HG02938 (cell line): ENCODE measurements around the gene KRTAP17-1.
"Not testable (repeated sequence)": the region's sequence is repeated elsewhere in the genome, so short reads cannot be mapped to it uniquely, and the experiment has no call there.

Experiments used
- ATAC-seq: cut with Tn5 transposase; IDR thresholded peaks from one replicate; pipeline ENCODE4 v1.9.1; 2021; ENCODE audit warnings: mild to moderate bottlenecking, moderate library complexity; ENCODE audit not compliant: unreplicated experiment

KRTAP17-1 gene

DNA sequence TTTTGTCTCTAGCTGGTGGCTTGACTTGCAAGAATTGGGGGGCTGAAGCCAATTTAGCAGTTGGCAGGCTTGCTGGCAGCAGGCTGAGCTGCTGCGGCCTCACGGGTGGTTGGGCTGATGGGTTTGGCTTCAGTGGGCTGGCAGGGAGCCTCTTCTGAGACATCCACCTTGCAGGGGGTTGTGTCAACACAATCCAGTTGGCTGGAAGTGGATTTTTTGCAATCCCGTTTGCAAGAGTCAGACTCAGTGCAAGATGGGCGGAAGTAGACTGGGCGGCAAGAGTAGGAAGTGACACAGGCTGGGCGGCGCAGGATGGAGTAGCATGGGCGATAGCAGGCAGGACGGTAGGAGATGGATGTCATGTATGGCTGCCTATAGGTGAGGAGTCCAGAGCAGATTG lies 7.9 kb downstream of the KRTAP17-1 start:
- no peak for ATAC-seq

DNA sequence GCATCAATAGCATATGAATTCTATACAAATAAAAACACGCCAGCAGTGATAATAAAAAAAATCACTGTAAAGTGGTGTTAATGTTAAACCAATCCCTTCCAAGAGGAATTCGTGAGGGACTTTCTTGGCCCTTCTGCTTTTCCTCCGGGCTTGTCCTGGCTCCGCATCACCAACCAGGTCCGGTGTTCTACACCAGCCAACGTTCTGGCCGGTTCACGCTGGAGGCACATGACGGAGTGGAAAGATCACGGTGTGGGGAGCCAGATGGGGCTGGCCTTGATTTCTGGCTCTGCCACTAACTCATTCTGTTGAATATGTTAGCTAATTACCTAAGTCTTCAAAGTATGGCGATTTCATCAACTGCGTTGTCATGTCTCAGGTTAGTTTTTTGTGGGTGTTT lies 11.4 kb downstream of the KRTAP17-1 start:
- ATAC-seq = no peak

DNA sequence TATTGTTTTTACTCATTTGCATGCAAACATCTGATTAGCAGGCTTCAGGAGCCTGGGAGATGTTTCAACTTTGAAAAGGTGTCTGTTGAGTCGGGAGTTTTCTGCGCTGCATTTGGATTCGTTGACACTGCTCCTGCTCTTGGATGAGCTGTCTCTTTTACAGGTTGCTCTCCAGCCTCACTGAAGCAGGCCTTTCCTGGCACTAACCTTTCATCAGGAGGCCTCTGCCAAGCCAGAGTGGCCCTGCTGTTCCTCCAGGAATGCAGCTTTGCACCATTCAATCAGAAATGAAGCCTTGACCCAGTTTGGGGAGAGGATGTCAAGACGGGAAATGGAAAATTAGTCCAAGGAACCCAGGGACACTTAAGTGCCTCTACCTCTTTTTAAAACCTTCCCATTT lies 12.5 kb downstream of the KRTAP17-1 start:
- ATAC-seq = no peak

DNA sequence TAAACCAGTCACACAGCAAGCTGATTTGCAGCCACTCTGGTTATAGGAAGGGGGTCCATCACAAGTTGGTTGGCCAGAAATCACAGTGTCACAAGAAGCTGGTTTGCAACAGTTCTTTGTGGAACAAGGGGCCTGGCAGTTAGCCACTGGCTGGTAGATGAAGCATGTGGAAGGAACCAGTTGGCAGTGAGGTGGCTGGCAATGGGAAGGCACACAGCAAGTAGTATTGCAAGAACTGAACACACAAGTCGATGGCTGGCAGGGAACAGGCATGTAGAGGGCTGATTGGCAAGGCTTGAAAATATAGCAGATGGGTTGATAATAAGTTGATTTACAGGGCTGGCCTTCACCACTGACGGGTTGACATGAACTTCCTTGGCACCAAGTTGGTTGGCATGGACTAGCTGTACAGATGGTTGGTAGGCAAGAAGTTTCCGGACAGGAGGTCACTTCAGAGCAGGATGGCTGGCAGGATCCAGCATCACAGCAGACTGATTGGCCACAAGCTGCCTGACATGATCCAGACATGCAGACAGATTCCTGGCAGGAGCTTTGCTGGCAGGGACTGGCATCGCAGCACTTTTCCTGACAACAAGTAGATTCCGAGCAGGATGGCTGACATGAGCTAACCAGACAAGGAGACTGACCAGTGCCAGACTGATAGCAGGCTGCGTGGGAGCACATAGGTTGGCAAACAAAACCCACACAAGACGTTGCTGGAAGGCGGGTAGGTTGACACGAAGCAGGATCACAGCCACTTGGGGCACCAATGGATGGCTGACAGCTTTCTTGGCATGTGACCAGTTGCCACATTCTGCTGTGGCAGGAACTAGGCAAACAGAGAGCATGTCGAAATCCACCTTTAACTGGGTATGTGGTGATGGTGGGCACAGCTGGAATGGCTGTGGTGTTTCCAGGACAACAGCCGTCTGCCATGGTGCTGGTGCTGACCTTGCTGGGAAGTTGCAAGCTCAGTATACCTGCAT lies 13.3 kb downstream of the KRTAP17-1 start, which contains the start of gene KRTAP29-1:
TSS of gene KRTAP29-1 (minus strand) at position 936 of the 986 bp plus-strand sequence. CDS start at position 936, 0 bp downstream.
- ATAC-seq = no peak

DNA sequence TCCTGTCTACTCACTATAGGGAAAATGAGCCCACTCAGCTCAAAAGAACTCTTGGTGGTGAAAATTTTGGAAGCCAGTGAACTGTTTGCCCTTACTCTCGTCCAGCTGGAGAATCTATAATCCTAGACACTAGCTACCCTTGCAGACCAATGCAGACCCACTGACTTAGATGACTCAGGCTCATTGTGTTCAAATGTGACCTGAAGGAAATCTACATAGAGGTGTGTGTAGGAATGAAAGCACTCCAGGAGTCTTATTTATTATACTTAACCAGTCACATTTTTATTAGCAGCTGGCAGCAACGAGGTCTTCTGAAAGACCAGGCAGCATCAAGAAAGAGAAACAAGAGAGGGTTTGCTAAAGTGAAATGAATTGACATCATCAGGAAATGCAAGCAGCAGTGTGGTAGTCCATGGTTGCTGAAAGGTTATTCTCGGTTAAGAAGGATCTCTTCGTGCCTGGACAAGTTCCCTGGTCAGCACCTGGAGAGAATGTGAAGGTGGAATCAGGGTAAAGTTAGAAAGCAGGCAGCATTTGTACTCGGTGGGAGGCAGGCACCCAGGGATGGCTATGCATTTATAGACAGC lies 14.2 kb downstream of the KRTAP17-1 start:
- ATAC-seq = no peak

DNA sequence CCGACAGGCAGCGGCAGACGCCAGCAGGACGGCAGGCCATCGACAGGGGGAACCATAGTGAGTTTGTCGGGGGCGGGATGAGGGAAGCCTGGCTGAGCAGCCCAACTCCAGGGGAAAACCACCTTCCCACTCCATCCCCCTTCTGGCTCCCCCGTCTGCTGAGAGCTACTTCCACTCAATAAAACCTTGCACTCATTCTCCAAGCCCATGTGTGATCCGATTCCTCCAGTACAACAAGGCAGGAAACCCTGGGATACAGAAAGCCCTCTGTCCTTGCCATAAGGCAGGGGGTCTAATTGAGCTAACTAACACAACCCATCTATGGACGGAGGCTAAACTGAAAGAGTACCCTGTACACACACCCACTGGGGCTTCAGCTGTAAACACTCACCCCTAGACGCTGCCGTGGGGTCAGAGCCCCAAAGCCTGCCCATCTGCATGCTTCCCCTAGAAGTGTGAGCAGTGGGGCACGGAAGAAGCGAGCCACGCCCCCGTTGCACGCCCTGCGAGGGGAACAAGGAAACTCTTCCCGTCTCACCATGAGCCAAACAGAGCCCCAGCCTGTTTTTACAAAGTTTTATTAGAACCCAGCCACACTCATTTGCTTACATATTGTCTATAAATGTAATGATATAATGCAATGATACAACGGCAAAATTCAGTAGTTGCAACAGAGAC lies 16.9 kb downstream of the KRTAP17-1 start:
- ATAC-seq = no peak

DNA sequence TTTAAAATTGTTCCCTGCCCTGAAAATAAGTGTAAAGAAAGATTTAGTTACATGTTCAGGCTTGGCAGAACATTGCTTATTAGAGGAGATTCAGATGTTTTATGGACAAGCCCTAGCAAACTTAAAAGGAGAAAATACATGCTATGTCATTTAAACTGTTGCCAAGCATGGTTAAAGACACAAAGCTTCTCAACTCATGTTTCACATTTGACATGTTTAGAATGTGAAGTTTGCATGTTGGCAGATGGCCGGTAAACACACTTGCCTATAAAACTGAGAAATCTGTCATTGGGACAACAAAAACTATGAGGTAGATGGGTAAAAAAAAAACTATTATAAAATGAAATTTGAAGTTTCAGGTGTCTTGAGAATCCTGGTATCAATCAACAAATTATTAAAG lies 18.7 kb downstream of the KRTAP17-1 start:
- no peak for ATAC-seq

DNA sequence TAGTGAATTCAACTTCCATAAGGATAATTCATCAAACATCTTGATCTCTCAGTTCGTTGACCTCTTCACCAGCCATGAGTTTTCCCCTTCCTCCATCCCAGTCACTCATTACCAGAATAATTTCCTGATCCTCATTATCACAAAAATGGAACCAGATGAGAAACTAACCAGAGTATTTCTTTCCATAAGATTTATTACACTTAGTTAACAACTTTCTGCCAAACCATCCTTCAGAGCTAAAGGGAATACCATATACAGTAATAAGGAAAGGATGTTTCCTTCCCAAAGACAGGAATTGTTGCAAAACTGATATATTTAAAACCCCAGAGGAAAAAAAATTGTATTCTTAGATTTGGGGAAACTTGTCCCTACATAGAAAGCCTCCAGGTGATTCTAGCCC lies 21.5 kb downstream of the KRTAP17-1 start:
- no peak for ATAC-seq

DNA sequence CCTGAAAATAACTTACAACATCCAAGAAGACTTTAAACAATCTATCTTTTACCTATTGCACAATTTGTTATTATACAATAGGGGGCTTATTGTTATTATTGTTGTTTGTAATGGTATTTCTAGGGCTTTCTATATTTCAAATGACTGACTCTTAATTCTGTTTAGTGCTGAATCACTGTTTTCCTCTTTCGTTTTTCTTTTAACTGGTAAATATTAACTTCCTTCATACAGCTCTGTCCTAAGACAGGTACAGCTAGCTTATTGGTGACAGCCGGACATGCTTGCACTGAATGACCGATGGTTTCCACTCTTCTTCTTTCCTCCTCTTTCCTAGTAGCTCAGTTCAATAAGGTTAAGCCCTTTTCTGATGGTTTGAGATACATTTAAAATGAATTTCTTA lies 28.5 kb downstream of the KRTAP17-1 start:
- ATAC-seq = no peak

DNA sequence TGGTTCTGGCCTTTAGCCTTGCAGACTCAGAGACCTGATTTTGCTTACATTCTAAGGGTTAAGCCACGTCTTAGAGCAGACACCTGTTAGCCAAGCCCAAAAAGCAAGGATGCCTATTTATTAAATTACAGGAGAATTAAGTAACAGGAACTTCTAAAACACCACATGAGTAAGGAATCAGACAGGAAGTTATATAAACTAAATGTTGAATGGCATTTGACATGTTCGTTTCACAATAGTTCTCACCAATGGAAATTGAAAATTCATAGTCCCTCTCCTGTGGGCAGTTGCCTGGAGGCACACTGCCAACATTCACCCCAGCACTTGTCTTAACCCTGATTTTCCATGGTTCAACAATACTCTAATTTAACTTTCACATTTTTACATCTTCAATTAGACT lies 31.0 kb downstream of the KRTAP17-1 start:
- no peak for ATAC-seq

DNA sequence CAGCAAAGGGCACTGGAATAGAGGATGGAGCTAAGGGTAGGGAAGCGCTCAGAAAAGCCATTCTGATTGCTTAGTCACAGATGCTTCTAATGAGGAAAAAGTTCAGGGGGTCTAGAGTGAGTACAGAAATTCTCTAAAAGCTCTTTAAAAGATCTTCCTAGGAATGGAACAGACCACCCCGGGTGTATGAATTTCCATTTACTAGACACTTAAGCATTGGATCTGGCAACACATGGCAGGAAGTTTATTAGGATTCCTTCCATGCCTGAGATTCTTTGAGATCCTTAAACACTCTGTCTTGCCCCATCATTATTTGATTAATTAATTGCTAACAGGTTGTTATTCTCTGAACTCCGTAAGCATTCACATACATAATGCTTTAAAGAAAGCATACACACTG lies 31.5 kb downstream of the KRTAP17-1 start:
- no peak for ATAC-seq

DNA sequence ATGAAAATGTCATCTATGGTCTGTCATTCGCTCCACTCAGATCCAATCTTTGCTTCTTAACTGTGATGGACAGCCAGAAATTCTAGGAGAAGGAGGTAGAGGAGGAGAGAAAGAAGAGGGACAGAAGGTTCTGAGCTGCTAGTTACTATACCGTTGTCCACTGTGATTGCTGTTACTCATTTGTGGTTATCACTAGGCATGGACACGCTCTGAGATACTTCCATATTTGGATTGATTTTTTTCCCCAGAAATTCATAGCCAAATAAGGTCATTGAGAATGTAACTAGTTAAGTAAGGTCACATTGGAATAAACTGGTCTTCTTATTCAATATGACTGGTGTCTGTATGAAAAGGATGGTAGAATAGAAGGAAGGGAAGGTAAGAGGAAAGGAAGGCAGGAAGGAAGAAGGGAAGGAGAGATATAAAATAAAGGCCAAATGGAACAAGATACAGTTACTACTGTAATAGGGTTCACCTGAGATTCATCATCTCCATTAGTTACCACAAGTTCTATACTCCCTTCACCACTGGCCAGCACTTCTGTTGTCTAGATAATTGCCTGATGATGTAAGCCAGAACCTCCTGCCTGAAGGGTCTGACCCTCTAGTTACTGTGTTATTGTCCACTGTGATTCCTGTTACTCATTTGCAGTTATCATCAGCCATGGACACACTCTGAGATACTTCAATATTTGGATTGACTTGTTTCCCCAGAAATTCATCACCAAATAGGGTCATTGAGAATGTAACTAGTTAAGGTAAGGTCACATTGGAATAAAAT lies 37.1 kb downstream of the KRTAP17-1 start:
- ATAC-seq = no peak

DNA sequence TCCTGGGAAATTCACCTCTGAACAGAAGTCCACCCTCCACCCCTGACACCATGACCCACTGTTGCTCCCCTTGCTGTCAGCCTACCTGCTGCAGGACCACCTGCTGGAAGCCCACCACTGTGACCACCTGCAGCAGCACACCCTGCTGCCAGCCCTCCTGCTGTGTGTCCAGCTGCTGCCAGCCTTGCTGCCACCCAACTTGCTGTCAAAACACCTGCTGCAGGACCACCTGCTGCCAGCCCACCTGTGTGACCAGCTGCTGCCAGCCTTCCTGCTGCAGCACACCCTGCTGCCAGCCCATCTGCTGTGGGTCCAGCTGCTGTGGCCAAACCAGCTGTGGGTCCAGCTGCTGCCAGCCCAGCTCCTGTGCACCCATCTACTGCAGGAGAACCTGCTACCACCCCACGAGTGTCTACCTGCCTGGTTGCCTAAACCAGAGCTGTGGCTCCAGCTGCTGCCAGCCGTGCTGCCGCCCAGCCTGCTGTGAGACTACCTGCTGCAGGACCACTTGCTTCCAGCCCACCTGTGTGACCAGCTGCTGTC lies 39.8 kb downstream of the KRTAP17-1 start, which contains the start of gene KRTAP9-7:
TSS of gene KRTAP9-7 (plus strand) at position 51 of the 543 bp plus-strand sequence. CDS start at position 51, 0 bp downstream.
- not testable (repeated sequence) for ATAC-seq

DNA sequence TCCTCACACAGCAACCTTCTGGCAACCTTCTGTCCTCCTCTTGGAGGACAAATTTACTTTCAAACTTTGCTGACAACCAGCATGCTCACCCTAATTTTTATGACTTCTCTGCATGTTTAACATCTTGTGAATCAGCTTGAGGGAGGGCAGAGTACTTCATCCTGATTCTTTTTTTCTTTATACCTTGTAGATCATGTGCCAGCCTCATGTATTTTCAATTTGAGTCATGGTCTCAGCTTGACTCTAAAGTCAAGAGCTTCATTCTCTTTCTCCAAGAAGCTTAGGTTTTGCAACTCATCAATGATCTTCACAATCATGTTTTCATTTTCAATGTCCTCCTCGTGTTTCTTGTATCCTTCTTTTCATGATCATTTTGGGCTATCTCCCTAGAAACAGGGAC lies 43.7 kb downstream of the KRTAP17-1 start:
- no peak for ATAC-seq

DNA sequence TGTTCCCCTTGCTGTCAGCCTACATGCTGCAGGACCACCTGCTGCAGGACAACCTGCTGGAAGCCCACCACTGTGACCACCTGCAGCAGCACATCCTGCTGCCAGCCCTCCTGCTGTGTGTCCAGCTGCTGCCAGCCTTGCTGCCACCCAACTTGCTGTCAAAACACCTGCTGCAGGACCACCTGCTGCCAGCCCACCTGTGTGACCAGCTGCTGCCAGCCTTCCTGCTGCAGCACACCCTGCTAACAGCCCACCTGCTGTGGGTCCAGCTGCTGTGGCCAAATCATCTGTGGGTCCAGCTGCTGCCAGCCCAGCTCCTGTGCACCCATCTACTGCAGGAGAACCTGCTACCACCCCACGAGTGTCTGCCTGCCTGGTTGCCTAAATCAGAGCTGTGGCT lies 44.2 kb downstream of the KRTAP17-1 start:
- not testable (repeated sequence) for ATAC-seq

DNA sequence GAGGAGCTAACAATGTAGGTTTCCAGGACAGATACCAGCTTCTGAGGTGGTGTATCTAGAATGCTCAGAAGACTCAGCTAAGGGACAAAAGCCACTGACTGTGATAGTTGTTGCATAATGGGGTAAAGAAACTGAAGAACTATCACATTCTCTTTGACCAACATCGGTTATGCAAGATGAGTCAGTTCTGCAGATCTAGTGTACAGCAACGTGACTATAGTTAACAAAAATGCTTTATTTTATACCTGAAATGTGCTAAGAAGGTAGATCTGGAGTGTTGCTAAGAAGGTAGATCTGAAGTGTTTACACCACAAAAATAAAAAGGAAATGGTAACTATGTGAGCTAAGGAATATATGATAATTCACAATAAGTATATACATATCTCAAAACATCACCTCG lies 47.8 kb downstream of the KRTAP17-1 start:
- ATAC-seq = no peak

DNA sequence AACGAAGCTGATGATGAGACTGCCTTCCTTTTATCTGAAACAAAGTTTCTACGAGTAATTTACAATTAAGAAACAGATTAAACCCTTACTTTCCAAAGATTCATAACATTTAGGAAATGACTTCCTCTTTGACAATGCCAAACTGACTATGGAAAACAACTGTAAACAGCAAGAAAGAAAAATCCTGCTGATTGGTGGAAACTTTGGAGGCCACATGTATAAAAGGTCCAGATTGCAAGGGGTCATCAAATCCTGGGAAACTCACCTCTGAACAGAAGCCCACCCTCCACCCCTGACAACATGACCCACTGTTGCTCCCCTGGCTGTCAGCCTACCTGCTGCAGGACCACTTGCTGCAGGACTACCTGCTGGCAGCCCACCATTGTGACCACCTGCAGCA lies 50.4 kb downstream of the KRTAP17-1 start, which contains the start of gene KRTAP9-6:
TSS of gene KRTAP9-6 (plus strand) at position 301 of the 400 bp plus-strand sequence. CDS start at position 301, 0 bp downstream.
- ATAC-seq = no peak
